ENCODE data around the gene EGFR. TPM values are rescaled to one million over a fixed set of nuclear protein-coding genes. Genes with fewer than 3 reads are reported as not detected.

The EGFR gene
- polyA plus RNA-seq, 1 of the 3 experiments (the other 2 are of a cell fraction) = 37.6 TPM

DNA sequence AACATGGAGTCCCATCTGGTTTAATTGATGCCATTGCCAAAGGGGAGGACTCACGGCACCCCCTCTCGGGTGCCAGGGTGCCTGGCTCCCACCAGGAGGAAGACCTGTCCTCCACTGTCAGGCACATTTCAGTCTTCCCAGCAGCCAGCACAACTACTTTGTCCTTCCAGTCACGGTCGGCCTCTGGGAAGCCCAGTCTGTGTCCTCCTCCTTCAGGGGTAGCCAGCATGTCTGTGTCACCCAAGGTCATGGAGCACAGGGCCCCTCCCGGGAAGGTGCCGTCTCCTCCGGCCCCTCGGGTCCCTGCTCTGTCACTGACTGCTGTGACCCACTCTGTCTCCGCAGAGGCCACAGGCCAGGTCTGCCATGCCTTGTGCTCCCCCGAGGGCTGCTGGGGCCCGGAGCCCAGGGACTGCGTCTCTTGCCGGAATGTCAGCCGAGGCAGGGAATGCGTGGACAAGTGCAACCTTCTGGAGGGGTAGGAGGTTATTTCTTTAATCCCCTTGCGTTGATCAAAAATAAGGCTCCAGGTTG lies 142.4 kb downstream of the EGFR start:
- CTCF ChIA-PET = no interaction called here
- Histone ChIP-seq H3K9ac (no peak overlapping the region), H3K4me1 (ENCODE audit: control insufficient read depth in 1 of 2, insufficient read depth in 2 of 2, low read depth in 1 of 2, low read length in 1 of 2) (peaks cover 4 to 6% of the 10 kb centered on the region in 2 experiments; a peak in 1 of 4 replicates), H3K36me3 (replicated peaks in 1 of 2; ENCODE audit: control insufficient read depth in 1 of 2, insufficient read depth in 2 of 2, low read length in 1 of 2) (peaks cover 80 to 86% of the 10 kb centered on the region in 2 experiments), H2AFZ (ENCODE audit: low read depth) (no peak overlapping the region), H3K27me3 (ENCODE audit: insufficient read depth) (no peaks in the 10 kb centered on the region), H3K4me2 (no peak overlapping the region), H3K79me2 (ENCODE audit: insufficient read depth) (peaks cover 17% of the 10 kb centered on the region), H3K4me3 (ENCODE audit: low read depth in 2 of 2, low read length in 1 of 2) (no peak overlapping the region), H3K9me2 (no peaks in the 10 kb centered on the region), H3K27ac (ENCODE audit: low read depth in 2 of 2, low read length in 1 of 2) (no peak overlapping the region), H3F3A (replicated peaks; ENCODE audit: insufficient read depth) (peaks cover 7% of the 10 kb centered on the region), H3K9me3 (no peaks in the 10 kb centered on the region), H4K20me1 (ENCODE audit: insufficient read depth) (no peaks in the 10 kb centered on the region)
- DNase-seq = no peak
- TF ChIP-seq MXI1 (IDR thresholded peaks at IDR 0.05; ENCODE audit: low read depth, low read length) (no peak), MEF2A (IDR thresholded peaks at IDR 0.05; ENCODE audit: borderline replicate concordance, low read depth) (no peak), TEAD4 (IDR thresholded peaks at IDR 0.05; ENCODE audit: borderline replicate concordance, insufficient read depth) (no peak), RAD21 (IDR thresholded peaks at IDR 0.05; ENCODE audit: low read length) (no peak), RXRA (IDR thresholded peaks at IDR 0.05; ENCODE audit: borderline replicate concordance, low read depth) (no peak), YY1 (IDR thresholded peaks at IDR 0.05; ENCODE audit: low read depth) (no peak), CHD2 (IDR thresholded peaks at IDR 0.05; ENCODE audit: low read length, partially characterized antibody) (no peak), FOXJ3 (CRISPR knock-in tag; IDR thresholded peaks at IDR 0.05) (no peak), TCF12 (IDR thresholded peaks at IDR 0.05) (no peak), RCOR1 (IDR thresholded peaks at IDR 0.05; ENCODE audit: low read length) (no peak), GATA2 (CRISPR knock-in tag; IDR thresholded peaks at IDR 0.05) (no peak), ELF1 (IDR thresholded peaks at IDR 0.05) (no peak), EP300 (IDR thresholded peaks at IDR 0.05; ENCODE audit: borderline replicate concordance in 1 of 2, low read depth in 1 of 2, low read length in 1 of 2) (no peak)
- TF ChIP-seq, protein P1, sequence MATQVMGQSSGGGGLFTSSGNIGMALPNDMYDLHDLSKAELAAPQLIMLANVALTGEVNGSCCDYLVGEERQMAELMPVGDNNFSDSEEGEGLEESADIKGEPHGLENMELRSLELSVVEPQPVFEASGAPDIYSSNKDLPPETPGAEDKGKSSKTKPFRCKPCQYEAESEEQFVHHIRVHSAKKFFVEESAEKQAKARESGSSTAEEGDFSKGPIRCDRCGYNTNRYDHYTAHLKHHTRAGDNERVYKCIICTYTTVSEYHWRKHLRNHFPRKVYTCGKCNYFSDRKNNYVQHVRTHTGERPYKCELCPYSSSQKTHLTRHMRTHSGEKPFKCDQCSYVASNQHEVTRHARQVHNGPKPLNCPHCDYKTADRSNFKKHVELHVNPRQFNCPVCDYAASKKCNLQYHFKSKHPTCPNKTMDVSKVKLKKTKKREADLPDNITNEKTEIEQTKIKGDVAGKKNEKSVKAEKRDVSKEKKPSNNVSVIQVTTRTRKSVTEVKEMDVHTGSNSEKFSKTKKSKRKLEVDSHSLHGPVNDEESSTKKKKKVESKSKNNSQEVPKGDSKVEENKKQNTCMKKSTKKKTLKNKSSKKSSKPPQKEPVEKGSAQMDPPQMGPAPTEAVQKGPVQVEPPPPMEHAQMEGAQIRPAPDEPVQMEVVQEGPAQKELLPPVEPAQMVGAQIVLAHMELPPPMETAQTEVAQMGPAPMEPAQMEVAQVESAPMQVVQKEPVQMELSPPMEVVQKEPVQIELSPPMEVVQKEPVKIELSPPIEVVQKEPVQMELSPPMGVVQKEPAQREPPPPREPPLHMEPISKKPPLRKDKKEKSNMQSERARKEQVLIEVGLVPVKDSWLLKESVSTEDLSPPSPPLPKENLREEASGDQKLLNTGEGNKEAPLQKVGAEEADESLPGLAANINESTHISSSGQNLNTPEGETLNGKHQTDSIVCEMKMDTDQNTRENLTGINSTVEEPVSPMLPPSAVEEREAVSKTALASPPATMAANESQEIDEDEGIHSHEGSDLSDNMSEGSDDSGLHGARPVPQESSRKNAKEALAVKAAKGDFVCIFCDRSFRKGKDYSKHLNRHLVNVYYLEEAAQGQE (IDR thresholded peaks at IDR 0.05; ENCODE audit: low read depth, low read length) = no peak
- TF ChIP-seq, protein P2, sequence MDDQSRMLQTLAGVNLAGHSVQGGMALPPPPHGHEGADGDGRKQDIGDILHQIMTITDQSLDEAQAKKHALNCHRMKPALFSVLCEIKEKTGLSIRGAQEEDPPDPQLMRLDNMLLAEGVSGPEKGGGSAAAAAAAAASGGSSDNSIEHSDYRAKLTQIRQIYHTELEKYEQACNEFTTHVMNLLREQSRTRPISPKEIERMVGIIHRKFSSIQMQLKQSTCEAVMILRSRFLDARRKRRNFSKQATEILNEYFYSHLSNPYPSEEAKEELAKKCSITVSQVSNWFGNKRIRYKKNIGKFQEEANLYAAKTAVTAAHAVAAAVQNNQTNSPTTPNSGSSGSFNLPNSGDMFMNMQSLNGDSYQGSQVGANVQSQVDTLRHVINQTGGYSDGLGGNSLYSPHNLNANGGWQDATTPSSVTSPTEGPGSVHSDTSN (IDR thresholded peaks at IDR 0.05) = no peak
- TF ChIP-seq, protein P3, sequence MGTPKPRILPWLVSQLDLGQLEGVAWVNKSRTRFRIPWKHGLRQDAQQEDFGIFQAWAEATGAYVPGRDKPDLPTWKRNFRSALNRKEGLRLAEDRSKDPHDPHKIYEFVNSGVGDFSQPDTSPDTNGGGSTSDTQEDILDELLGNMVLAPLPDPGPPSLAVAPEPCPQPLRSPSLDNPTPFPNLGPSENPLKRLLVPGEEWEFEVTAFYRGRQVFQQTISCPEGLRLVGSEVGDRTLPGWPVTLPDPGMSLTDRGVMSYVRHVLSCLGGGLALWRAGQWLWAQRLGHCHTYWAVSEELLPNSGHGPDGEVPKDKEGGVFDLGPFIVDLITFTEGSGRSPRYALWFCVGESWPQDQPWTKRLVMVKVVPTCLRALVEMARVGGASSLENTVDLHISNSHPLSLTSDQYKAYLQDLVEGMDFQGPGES (IDR thresholded peaks at IDR 0.05; ENCODE audit: low read depth, low read length) = no peak
- POLR2A ChIA-PET = no interaction called here
- WGBS (ENCODE audit: low lambda C conversion rate) = 96% methylated on average over 13 of the region's 16 CpGs

Data from SK-N-SH (cell line).